Astrocyte of the spinal cord (primary cell): ENCODE data around the gene NECAB2.

Experiments
- DNase-seq: peaks from one replicate; pipeline ENCODE4 v3.0.0; 2011; ENCODE audit warnings: low read depth, low spot score
- H3K4me3 ChIP-seq: 2 replicates; pipeline ENCODE4 v1.5.1; 2011; ENCODE audit warnings: low read depth, mild to moderate bottlenecking, low read length, moderate library complexity
- in situ Hi-C: cut with HindIII; loops from 2 replicates; pipeline ENCODE4 v1.10.0; 2017; ENCODE audit warnings: low sequenced_read_pairs
- TF ChIP-seq, protein P1 (sequence below): IDR thresholded peaks from 2 replicates; pipeline ENCODE4 v1.5.1; 2012; ENCODE audit warnings: low read depth, mild to moderate bottlenecking, low read length, inconsistent platforms

The NECAB2 gene

GRCh38 chr16:84047626-84048025 is 79.6 kb downstream of the NECAB2 start:
- TF ChIP-seq, protein P1, sequence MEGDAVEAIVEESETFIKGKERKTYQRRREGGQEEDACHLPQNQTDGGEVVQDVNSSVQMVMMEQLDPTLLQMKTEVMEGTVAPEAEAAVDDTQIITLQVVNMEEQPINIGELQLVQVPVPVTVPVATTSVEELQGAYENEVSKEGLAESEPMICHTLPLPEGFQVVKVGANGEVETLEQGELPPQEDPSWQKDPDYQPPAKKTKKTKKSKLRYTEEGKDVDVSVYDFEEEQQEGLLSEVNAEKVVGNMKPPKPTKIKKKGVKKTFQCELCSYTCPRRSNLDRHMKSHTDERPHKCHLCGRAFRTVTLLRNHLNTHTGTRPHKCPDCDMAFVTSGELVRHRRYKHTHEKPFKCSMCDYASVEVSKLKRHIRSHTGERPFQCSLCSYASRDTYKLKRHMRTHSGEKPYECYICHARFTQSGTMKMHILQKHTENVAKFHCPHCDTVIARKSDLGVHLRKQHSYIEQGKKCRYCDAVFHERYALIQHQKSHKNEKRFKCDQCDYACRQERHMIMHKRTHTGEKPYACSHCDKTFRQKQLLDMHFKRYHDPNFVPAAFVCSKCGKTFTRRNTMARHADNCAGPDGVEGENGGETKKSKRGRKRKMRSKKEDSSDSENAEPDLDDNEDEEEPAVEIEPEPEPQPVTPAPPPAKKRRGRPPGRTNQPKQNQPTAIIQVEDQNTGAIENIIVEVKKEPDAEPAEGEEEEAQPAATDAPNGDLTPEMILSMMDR = no peak
- in situ Hi-C loops = no loop called here
- no peak overlapping the region for H3K4me3 ChIP-seq
- DNase-seq = no peak

DNA sequence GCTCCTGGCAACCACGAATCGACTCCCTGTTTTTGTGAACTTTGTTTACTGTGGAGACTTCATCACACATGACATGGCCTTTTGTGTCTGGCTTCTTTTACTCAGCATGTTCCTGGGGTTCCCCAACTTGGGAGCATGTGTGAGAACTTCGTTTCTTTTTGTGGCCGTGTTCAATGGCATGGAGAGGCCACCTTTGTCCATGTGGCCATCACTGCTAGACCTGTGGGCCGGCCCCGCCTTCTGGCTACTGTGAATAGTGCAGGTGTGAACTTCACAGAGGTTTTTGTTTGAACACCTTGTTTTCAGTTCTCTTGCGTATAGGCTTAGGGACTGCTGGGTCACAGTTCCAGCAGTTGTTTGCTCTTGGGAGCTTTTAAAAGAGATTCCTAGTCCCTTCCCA is 80.2 kb downstream of the NECAB2 start:
- TF ChIP-seq, protein P1 = peak; percentile 4
- in situ Hi-C loops = no loop called here
- H3K4me3 ChIP-seq = no peak overlapping the region
- no peak for DNase-seq

DNA sequence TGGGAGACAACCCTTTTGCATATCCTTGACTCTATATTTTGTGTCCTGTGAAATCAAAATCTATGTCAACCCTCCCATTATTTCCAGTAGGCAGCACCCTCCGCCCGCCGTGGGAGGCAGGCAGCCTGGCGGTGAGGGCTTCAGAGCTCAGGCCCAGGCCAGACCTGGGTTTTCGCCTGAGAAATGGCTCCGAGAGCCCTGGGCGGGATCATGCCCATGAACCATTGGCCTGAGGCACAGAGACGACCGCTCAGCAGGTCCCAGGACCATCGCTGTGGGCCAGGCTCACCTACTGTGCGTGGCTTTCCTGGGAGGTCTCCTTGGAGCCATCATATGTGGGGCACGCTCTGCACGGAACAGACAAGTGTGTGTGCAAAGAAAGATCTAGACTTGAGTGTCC is 80.8 kb downstream of the NECAB2 start:
- no peak overlapping the region for H3K4me3 ChIP-seq
- TF ChIP-seq, protein P1 = no peak
- no peak for DNase-seq
- in situ Hi-C loops = no loop called here

DNA sequence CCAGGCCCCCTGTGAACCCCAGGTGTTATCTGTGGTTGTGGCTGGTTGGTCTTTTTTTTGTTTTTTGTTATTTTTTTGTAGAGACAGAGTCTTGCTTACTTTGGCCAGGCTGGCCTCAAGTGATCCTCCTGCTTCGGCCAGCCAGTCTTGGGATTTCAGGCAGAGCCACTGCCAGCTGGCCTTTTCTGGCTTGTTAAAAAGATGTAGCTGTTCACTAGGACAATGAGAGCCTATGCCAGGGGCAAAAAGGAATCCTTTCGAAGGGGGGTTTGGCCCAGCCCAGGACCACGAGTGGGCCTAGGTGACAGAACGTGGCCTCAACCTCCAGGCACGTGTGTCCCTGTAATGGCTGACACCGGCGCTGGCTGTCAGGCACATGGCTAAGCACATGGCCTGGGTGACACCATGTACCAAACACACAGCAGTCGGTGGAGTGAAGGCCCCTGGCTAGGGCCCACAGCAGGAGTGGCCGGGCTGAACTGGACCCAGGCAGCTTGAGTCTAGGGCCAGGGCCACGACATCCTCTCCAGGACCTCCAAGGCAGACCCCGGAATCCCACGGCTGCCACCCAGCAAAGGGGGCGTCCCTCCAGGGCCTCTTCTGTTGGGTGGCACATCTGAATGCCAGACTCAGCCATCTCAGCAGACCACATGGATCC is 81.5 kb downstream of the NECAB2 start:
- in situ Hi-C loops = no loop called here
- H3K4me3 ChIP-seq = no peak overlapping the region
- TF ChIP-seq, protein P1 = no peak
- DNase-seq = no peak

DNA sequence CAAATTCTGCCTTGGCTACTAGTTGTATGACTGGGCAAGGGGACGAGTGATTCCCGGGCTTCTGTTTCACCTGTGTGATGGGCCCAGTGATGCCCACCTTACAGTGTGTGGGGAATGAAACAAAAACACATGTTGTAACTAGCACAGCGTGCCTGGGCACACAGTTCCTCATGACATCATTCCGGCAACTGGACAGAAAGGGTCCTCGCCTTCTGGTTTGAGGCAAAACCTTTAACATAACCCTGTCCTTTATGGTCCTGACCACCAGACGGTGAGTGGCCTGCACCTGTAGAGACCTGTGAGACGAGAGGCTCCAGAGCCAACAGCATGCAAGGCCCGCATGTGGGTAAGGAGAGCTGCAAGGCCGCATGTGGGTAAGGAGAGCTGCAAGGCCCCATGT is 82.3 kb downstream of the NECAB2 start:
- TF ChIP-seq, protein P1 = no peak
- DNase-seq = no peak
- H3K4me3 ChIP-seq = no peak overlapping the region
- in situ Hi-C loops = no loop called here

GRCh38 chr16:84052071-84052622 is 84.1 kb downstream of the NECAB2 start:
- TF ChIP-seq, protein P1 = no peak
- in situ Hi-C loops = no loop called here
- H3K4me3 ChIP-seq = no peak overlapping the region
- DNase-seq = no peak
